GM19240 (cell line): Measurements from ENCODE around the gene MAP4K2.
A peak's percentile ranks its signal among the peaks of the same experiment; 100 is the strongest.

Source experiments
- DNase-seq: peaks from one replicate; pipeline ENCODE4 v3.0.0; 2011; ENCODE audit warnings: low spot score; ENCODE audit not compliant: insufficient read length

Gene MAP4K2

DNA sequence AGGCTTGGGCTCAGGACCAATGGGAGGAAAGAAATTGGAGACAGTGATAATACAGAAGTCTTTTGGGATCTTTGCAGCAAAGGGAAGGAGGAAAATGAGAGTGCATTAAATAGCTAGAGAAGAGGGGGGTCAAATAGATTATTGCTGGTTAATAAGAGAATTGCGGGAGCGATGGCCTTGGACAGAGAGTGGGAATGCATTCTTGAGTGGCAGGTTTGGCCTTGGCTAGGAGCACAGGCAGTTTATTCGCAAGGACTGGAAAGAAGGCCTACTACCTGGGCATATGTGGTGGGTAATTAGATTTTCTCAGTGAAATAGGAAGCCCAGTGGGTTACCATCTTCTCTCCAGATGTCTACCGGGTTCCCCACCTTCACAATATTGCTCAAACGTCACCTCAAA, 10.8 kb upstream of the MAP4K2 start:
- DNase-seq, result no peak

DNA sequence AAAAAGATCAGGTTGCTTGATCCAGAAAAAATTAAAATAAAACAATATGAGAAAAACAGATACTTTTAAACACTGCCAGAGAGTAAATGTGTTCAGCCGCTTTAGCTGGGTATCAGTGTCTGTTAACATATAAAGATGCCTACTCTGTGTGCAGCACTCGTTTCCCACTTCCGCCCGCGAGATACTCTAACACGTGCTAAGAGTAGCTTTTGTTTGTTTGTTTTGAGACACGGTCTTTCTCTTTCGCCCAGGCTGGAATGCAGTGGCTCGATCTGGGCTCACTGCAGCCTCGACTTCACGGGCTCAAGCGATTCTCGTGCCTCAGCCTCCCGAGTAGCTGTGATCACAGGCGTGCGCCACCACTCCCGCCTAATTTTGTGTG, 7.9 kb upstream of the MAP4K2 start:
- no peak for DNase-seq

- DNase-seq, result peak; percentile 89
Observed at GRCh38 chr11:64810271-64810890, 7.4 kb upstream of the MAP4K2 start, which contains the start of gene MEN1. Gene MEN1, minus strand, starts transcription at chr11:64810551. Its CDS starts 442 bp downstream, at chr11:64810109.

GRCh38 chr11:64809781-64810241, 6.8 kb upstream of the MAP4K2 start:
- DNase-seq, result no peak

- no peak for DNase-seq
Observed at GRCh38 chr11:64805481-64805880, 2.5 kb upstream of the MAP4K2 start.

DNA sequence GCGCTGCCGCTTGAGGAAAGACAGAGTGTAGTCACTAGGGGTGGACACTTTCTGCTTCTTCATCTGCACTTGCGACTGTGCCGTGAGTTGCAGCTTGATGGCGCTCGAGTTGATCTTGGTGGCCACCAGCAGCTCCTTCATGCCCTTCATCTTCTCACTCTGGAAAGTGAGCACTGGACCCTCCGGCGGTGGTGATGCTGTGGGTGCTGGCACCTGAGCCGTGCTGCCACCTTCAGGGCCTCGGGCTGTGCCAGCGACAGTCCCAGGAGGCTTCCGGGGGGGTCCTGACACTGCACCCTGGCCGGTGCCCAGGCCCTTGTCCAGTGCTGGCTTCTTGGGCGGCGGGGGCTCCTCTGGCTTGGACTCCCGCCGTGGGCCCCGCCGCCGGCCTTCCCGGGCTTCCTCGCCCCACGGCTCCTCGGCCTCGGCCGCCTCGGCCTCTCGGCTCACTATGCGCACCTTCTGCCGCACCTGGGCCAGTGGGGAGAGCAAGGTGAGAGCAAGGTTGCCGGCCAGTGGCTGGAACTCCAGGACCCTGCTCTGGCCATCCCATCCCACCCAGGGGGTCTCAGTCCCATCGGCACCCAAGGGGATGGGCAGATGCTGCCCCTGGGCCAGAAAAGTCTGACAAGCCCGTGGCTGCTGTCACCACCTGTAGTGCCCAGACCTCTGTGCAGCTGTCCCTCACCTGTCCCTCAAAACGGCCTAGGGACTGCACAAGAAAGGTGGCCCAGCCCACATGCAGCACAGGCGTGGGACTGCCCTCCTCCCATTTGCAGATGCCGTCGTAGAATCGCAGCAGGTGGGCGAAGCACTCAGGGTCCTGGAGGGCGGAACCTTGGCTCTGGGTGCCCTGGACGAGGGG, 1.6 kb upstream of the MAP4K2 start:
- no peak for DNase-seq

DNA sequence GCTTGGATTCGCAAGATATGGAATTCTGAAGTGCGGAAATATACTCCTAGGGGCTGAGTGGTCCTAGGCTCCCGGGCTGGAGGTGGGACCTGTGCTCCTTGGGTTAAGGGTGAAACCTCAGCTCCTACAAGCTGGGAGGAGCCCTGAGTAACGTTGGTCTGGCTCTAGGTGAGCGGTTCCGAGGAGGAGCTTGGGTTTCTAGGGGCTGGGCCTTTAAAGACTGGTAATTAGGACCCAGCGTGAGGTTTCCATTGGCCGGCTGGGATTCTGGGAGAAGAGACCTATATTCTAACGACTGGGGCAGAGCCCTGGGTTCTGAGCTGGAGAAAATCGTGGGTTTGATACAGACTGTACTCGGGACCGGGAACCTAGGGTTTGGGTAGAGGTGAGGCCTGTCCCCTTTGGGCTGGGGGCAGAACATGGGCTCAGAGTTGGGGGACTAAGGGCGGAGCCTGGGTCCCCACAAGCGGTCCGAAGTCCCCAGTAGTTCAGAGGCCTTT, 882 bp upstream of the MAP4K2 start:
- no peak for DNase-seq

DNA sequence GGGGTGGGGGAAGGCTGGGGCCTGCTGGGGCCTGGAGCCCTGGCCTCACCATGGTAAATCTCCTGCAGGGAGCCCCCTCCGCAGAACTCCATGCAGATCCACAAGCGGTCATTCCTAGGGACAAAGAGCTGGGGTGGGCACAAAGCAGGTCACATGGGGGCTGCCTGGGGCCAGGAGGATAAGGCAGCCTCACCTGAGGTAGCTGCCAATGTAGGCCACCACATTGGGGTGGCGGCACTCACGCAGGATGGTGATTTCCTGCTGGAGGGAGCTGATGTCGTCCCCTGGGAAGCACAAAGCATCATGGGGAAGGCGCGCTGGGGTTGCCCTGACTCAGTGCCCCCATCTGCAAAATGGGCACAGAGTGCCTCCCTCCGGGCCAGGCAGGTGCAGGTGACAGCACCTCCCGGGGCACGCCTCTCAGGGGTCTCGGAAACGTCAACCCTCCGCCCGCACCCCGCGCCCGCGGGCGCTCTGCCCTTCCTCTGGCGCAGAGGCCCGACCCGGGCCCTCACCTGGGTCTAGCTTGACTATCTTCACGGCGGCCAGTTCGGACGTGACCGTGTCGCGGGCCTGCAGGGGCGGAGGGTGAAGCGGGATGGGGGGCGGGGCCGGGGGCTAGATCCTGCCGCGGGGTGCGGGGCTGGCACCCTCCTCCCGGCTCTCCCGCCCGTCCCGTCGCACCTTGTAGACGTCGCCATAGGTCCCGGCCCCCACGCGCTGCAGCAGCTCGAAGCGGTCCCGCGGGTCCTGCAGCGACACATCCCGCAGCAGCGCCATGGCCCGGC, 450 bp downstream of the MAP4K2 start:
- no peak for DNase-seq

DNA sequence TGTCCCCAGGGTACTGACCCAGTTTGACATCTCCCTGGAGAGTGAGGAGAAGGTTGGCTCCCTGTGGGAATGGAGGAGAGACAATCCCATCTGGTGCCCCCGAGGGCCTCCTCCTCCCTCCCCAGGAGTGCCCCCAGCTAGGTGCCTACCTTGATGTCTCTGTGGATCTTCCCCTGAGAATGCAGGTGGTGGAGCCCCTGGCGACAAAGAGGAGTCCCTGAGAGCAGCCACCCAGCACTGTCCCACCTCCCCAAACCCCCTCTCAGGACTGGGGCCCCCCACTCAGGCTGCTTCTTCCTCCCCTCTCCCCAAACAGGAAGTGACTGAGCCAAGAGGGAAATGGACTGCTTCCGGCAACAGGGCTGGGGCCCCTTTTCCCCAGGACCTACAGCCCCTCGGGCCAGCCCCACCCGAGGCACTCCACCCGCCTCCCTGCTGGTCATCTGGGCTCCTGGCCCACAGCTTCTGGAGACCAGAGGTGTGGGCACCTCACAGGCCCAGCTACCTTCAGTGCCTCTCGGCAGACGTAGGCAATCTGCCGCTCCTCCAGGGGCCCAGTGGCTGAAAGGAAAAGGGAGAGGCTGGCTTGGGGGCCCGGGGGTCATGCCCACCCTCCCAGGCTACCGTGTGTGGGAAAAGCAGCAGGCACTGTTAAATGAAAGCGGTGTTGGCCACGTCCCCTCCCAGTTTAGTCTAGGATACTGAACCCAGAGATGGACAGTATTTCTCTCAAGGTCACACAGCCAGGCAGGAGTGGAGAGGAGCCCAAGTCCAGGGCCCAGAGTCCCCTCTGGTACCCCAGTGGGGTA, 1.2 kb downstream of the MAP4K2 start:
- DNase-seq, result no peak

DNA sequence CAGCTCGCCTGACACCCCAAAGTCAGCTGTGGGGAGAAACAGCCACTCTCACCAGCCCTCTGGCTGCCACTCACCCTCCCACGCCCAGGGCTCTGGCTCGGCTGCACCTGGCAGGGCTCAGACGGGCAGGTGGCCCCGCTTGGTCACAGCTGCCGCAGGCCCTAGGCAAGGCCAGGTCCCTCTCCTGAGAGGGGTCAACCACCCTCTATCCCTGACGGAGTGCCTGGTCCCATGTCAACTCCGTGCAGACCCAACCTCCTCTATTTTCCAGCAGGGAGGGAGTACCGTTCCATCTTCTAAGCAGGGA, 1.9 kb downstream of the MAP4K2 start:
- DNase-seq, result no peak

DNA sequence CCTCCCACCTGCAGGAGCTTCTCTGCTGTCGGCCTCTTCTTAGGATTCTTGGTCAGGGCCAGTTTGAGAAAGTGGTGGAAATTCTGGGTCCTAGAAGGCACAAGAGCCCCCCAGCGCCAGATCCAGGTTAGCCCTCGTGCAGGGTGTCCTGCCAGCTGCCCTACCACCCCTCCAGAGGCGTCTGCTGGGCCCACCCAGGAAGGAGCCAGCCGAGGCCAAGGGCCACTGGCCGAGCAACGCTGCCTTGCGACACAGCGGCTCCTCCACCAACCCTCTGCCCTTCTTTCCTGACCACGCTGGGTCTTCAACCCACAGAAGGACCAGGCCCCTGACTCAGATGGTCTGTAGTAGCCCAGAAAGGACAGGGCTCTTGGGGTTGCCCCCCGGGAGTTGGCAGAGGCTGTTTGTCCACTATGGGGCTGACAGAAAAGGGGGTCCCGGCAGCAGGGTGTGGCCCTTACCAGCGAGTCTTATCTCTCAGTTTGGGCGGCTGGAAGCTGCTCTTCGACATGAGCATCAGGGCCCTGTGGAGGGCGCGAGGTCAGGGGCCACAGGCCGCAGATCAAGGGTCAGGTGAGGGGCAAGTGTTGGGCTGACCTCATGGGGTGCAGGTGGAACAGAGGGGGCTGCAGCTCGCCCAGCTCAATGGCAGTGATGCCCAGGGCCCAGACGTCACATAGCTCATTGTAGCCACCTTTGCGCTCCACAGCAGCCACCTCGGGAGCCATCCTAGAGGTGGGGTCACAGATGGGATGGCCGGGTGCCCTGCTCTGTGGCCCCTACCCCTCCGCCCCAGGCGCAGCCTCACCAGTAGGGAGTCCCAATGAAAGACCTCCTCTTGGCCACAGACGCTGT, 2.5 kb downstream of the MAP4K2 start:
- no peak for DNase-seq

DNA sequence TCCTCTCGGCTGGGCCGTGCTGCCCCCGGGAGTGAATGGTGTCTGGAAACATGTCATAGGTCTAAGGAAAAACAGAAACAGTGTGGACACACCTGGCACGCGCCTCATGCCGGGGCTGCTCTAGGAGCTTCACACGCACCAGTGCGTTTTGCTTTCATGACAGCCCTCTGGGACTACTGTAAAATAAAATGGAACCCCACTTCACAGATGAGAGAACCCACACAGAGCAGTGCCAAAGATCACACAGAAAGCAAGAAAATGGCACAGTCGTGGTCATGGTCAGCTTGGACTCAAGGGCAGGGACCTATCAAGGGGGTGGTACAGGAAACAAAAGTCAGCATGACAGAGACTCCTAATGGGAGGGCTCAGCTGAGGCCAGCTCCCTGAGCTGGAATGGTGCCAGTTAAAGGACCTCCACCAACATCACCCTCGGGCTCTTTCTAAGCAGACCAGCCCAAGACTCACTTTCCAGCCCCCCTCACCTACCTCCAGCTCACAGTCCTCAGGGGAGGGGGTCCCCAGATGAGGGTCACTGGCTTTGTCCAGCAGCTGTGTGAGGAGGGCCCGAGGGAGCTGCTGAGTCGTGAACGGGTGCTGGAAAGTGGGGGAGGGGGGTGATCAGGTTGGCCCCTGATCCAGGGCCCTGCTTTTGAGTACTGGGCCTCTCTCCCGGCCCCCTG, 3.3 kb downstream of the MAP4K2 start:
- DNase-seq, result no peak

GRCh38 chr11:64799256-64799622, 3.8 kb downstream of the MAP4K2 start:
- no peak for DNase-seq

GRCh38 chr11:64796757-64797541, 6.1 kb downstream of the MAP4K2 start:
- no peak for DNase-seq

- DNase-seq, result no peak
Observed at GRCh38 chr11:64796047-64796756, 6.8 kb downstream of the MAP4K2 start.

GRCh38 chr11:64794526-64794925, 8.5 kb downstream of the MAP4K2 start:
- no peak for DNase-seq

GRCh38 chr11:64793271-64794160, 9.5 kb downstream of the MAP4K2 start:
- no peak for DNase-seq
